BLaER1 (cell line): ENCODE measurements around the gene SIGLEC5.

Experiments
- H3K27ac ChIP-seq: shearing (Covaris generic); formaldehyde crosslinking; 2 replicates; pipeline ENCODE4 v1.8.1; 2022
- H3K27me3 ChIP-seq: shearing (Covaris generic); formaldehyde crosslinking; 2 replicates; pipeline ENCODE4 v1.8.1; 2022
- H3K36me3 ChIP-seq: shearing (Covaris generic); formaldehyde crosslinking; 2 replicates; pipeline ENCODE4 v1.8.1; 2022
- H3K4me1 ChIP-seq: shearing (Covaris generic); formaldehyde crosslinking; 2 replicates; pipeline ENCODE4 v1.8.1; 2022
- H3K4me2 ChIP-seq: shearing (Covaris generic); formaldehyde crosslinking; 2 replicates; pipeline ENCODE4 v1.8.1; 2022
- H3K4me3 ChIP-seq: shearing (Covaris generic); formaldehyde crosslinking; 2 replicates; pipeline ENCODE4 v1.8.1; 2022
- H3K9ac ChIP-seq: shearing (Covaris generic); formaldehyde crosslinking; 2 replicates; pipeline ENCODE4 v1.8.1; 2022
- H3K9me3 ChIP-seq: shearing (Covaris generic); formaldehyde crosslinking; 2 replicates; pipeline ENCODE4 v1.8.1; 2022
- H4K20me1 ChIP-seq: shearing (Covaris generic); formaldehyde crosslinking; 2 replicates; pipeline ENCODE4 v1.8.1; 2022
- Cebpa-rat ChIP-seq: shearing (Covaris generic); IDR thresholded peaks from 2 replicates; pipeline ENCODE4 v1.8.1; 2022

SIGLEC5 gene

DNA sequence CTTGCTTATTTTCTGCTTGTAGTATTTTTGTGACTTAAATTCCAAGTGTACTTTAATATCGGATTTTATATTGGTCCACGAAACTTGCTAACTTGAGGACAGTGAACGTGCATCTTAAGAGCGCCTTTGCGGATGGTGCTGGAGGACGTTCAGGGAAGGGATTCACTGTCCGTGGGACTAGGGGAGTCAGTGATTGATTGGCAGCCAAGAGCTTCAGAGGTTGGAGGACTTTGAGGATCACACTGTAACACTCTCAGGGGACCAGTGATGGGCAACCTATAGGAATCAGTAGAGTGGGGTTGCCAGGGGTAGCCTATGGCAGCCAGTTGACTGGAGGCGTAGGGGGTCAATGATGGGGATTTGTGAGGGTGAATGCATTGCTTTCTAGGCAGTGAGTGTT is 58.6 kb downstream of the SIGLEC5 start:
- Histone ChIP-seq H3K4me1 (peaks cover 12% of the 10 kb centered on the region), H3K4me3 (peak overlapping the region; percentile 66), H3K36me3 (peaks cover 13% of the 10 kb centered on the region), H3K9me3 (no peaks in the 10 kb centered on the region), H3K4me2 (peak overlapping the region; percentile 75), H3K27ac (0 out of 2 replicates have a peak overlapping the region, but pooled peaks have one; percentile 5), H4K20me1 (no peaks in the 10 kb centered on the region), H3K27me3 (no peaks in the 10 kb centered on the region), H3K9ac (peak overlapping the region; percentile 54; the same call in 1 of the 2 replicates)
- no peak for TF ChIP-seq Cebpa-rat

DNA sequence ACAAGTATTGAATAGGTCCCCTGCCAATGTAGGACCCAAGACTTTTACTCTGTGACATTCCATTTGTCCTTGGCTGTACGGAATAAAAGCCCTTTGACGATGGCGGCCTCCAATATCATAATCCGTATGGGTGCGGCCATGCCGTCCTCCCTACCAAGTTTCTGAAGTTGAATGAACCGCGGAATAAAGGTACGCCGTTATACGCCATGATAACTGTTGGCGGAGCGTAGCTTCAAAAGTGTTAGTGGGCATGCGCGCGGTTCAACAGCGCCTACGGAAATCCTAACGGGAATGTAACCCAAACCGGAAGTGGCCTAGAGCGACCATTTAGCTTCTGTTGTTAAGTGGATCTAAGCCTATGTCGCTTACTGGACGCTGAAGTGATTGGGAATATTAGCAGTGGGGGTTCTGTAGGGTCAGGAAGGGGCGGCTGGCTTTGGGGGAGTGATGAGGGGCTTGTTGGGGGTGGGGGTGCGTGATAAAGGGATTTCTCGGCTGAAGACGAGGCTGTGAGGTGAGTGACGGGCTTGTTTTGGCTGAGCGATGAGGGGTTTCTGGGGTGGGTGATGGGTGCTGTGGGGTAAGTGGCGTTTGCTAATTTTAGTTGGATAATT is 59.1 kb downstream of the SIGLEC5 start, which contains the start of gene ZNF175:
Gene ZNF175, plus strand, starts transcription at position 322 of the 614 bp plus-strand sequence. CDS start 2,047 bp downstream, outside the sequence.
- no peaks in the 10 kb centered on the region for H3K27me3 ChIP-seq

DNA sequence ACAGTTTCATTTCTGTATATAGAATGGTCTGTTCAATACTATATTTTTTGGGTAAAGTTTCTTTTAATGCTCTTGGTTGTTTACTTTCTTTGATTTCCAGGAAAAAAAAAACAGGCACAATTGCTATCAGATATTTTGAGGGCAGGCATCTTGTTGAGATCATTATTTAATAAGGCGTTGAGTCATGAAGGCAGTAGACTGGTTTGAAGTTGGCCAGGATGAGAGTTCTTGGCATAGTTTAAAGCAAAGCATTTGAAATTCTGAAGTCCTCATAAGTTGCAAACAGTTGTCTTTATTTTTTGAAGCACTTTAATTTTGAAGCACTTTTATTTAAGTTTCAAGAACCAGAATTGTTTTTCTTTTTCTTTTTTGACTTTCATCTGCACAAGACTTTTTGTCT is 61.7 kb downstream of the SIGLEC5 start:
- no peaks in the 10 kb centered on the region for H3K9me3 ChIP-seq
- no peak overlapping the region for H3K27ac ChIP-seq
- H3K4me3 ChIP-seq: no peak overlapping the region
- no peak overlapping the region for H3K4me2 ChIP-seq
- peaks cover 25% of the 10 kb centered on the region for H3K4me1 ChIP-seq
- no peaks in the 10 kb centered on the region for H4K20me1 ChIP-seq
- H3K27me3 ChIP-seq: no peaks in the 10 kb centered on the region
- H3K9ac ChIP-seq: no peak overlapping the region
- peaks cover 5% of the 10 kb centered on the region for H3K36me3 ChIP-seq
- TF ChIP-seq Cebpa-rat: no peak

More for the DNA sequence above, 59.1 kb downstream of the SIGLEC5 start, which contains the start of gene ZNF175:
- peak within 1 kb of the TSS; percentile 66 for H3K4me3 ChIP-seq
- no peaks in the 10 kb centered on the region for H3K9me3 ChIP-seq
- H4K20me1 ChIP-seq: no peaks in the 10 kb centered on the region
- H3K4me1 ChIP-seq: peaks cover 12% of the 10 kb centered on the region
- peak within 1 kb of the TSS; percentile 54; the same call in 1 of the 2 replicates for H3K9ac ChIP-seq
- no peak for TF ChIP-seq Cebpa-rat
- 0 out of 2 replicates have a peak within 1 kb of the TSS, but pooled peaks have one; percentile 5 for H3K27ac ChIP-seq
- peak within 1 kb of the TSS; percentile 75 for H3K4me2 ChIP-seq
- peaks cover 9% of the 10 kb centered on the region for H3K36me3 ChIP-seq

DNA sequence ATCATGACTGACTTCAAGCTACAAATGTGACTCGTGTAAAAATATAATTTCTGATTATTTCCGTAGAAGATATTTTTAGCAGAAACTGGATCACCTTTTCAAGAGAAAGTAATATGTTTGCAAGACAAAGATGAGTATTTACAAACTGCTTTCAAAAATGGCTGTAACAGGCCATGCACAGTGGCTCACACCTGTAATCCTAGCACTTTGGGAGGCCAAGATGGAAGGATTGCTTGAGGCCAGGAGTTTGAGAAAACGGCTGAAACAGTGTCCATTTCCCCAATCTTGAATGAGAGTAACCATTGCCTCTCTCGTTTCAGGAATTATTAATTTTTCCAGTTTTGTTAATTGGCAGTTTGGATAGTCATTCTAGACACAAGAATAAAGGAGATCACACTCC is 62.6 kb downstream of the SIGLEC5 start:
- Histone ChIP-seq H3K4me2 (no peak overlapping the region), H3K27me3 (no peaks in the 10 kb centered on the region)

DNA sequence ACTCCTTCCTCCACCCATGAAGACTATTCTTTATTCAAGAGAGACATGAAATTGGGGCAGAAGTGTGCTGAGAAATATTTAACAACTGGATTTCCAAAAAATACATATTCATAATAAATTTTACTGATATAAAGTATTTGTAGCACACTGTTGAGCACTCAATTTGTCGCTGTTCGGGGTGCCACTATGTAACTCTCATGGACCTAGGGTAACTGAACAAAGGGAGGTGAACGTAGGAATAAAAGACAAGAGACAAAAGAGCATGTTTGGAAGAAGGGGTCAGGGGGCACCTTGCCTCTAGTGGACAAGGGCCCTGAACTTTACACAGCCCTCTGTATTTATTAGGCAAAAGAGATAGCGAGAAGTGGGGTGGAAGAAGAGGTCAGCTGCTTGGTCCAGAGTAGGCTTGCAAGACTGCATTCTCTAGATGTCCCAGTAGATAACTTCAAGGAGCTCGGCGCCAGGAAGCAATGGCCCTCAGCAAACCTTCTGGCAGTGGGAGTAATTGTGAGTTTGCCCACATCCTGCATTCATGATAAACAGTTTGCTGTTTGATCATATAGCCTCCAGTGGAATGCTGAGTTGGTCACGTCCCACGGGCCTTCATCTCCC is 63.6 kb downstream of the SIGLEC5 start:
- Histone ChIP-seq H3K4me1 (peaks cover 13% of the 10 kb centered on the region), H3K4me3 (no peak overlapping the region), H3K36me3 (no peaks in the 10 kb centered on the region), H3K9me3 (no peaks in the 10 kb centered on the region), H3K9ac (no peak overlapping the region), H3K27ac (no peak overlapping the region), H4K20me1 (no peaks in the 10 kb centered on the region), H3K4me2 (no peak overlapping the region), H3K27me3 (no peaks in the 10 kb centered on the region)
- TF ChIP-seq Cebpa-rat: no peak

More for the DNA sequence above, 62.6 kb downstream of the SIGLEC5 start:
- no peaks in the 10 kb centered on the region for H3K9me3 ChIP-seq
- H3K9ac ChIP-seq: no peak overlapping the region
- no peak overlapping the region for H3K4me3 ChIP-seq
- no peak for TF ChIP-seq Cebpa-rat
- H4K20me1 ChIP-seq: no peaks in the 10 kb centered on the region
- H3K4me1 ChIP-seq: peaks cover 22% of the 10 kb centered on the region
- no peaks in the 10 kb centered on the region for H3K36me3 ChIP-seq
- H3K27ac ChIP-seq: no peak overlapping the region

DNA sequence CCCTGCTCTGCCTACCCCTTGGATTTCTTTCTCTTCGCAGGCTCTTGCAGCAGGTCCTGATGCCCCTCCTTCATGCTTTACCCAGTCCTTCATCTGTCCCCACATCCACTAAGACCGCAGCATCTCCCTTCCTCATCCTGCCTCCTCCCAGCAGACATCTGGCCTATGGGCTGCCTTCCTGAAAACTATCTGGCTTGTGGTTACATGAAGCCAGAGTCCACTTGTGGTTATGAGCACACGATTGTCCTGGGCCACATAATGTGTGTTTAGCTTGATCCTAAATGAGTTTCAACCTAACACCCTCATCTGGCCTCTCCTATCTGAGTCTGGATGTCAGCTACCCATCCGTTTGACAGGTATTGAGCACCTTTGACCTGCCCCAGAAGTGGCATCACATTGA is 64.6 kb downstream of the SIGLEC5 start:
- Histone ChIP-seq H3K27me3 (no peaks in the 10 kb centered on the region), H3K4me2 (no peak overlapping the region), H3K9me3 (no peaks in the 10 kb centered on the region), H4K20me1 (no peaks in the 10 kb centered on the region), H3K36me3 (no peaks in the 10 kb centered on the region), H3K4me1 (peaks cover 12% of the 10 kb centered on the region), H3K9ac (no peak overlapping the region), H3K27ac (no peak overlapping the region), H3K4me3 (no peak overlapping the region)
- TF ChIP-seq Cebpa-rat: no peak

DNA sequence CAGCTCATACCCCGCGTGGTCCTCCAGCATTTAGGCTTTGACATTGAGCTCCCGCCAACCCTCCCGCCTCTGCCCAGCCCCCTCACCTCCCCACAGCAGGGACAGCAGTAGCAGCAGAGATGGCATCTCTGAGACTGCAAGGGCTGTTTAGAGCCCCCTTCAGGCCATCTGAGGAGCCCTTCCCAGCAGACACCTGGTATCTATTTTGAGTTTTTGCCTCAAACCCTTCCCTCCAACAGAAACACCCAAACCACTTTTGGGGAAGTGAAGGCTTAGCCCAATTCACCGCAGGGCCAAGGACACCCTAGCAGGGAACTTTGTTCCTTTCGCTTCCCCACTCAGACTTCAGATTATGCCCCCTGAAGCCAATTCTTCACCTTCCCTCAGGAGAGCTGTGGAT is 65.4 kb downstream of the SIGLEC5 start:
- Histone ChIP-seq H3K9me3 (no peaks in the 10 kb centered on the region), H4K20me1 (no peaks in the 10 kb centered on the region), H3K27ac (no peak overlapping the region), H3K4me3 (no peak overlapping the region), H3K4me2 (peak overlapping the region; percentile 32), H3K4me1 (peaks cover 12% of the 10 kb centered on the region), H3K27me3 (no peaks in the 10 kb centered on the region), H3K36me3 (no peaks in the 10 kb centered on the region), H3K9ac (no peak overlapping the region)
- TF ChIP-seq Cebpa-rat: no peak
